ENCODE data around the gene TCAF1. TPM values are rescaled to one million over a fixed set of nuclear protein-coding genes. Genes with fewer than 3 reads are reported as not detected.

The TCAF1 gene, protein sequence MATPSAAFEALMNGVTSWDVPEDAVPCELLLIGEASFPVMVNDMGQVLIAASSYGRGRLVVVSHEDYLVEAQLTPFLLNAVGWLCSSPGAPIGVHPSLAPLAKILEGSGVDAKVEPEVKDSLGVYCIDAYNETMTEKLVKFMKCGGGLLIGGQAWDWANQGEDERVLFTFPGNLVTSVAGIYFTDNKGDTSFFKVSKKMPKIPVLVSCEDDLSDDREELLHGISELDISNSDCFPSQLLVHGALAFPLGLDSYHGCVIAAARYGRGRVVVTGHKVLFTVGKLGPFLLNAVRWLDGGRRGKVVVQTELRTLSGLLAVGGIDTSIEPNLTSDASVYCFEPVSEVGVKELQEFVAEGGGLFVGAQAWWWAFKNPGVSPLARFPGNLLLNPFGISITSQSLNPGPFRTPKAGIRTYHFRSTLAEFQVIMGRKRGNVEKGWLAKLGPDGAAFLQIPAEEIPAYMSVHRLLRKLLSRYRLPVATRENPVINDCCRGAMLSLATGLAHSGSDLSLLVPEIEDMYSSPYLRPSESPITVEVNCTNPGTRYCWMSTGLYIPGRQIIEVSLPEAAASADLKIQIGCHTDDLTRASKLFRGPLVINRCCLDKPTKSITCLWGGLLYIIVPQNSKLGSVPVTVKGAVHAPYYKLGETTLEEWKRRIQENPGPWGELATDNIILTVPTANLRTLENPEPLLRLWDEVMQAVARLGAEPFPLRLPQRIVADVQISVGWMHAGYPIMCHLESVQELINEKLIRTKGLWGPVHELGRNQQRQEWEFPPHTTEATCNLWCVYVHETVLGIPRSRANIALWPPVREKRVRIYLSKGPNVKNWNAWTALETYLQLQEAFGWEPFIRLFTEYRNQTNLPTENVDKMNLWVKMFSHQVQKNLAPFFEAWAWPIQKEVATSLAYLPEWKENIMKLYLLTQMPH
- 10 to 100 TPM; 18.2 to 19.6 TPM for total RNA-seq

DNA sequence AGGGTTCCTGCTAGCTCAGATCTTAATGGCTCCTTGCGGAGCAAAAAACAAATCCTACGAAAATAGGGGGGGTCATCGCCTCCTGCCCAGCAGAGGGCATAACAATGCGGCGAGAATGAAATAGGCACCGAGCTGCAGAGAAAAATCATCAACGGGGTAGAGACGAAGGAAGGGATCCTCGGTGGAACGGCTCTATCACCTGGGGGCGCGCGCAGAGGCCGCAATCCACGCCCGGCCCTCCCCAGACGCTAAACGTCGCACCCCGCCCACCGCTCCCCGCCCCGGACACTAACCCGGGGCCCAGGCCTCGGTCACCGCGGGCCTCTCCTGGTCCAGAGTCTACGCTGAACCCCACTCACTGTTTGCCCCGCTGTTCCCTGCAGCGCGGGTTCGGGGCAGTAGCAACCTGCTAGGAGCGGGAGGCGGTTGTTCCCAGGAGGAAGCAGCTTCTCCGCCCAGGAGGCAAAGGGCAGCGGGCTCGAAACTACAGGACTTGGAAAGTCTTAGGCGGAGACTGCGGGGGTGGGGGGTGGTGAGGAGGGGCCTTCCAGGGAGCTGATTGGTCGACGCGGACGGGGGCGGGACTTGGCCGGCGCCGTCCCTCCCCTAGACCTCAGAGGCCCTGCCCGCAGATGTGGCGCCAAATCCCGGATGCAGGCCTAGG is at the start of gene TCAF1:
TSS of gene TCAF1 (minus strand) at position 509 of the 664 bp plus-strand sequence. CDS start 25,568 bp downstream, outside the sequence.
- DNase-seq: peak; percentile 88
- Mint-ChIP-seq H3K27ac (peak within 1 kb of the TSS; percentile 85), H3K27me3 (no peaks in the 10 kb centered on the region), H3K4me3 (peak within 1 kb of the TSS; percentile 87), H3K36me3 (no peaks in the 10 kb centered on the region), H3K9me3 (no peaks in the 10 kb centered on the region), H3K4me1 (peaks cover 21% of the 10 kb centered on the region)
- peak; percentile 93 for ATAC-seq (ENCODE audit: low read depth)
- POLR2A ChIA-PET: interaction anchor here (0.6 to 1.6 kb wide), 4 partner anchors 9 to 18 kb away, joined by 3 to 10 read pairs (median 6); no protein-coding TSS in a partner anchor

DNA sequence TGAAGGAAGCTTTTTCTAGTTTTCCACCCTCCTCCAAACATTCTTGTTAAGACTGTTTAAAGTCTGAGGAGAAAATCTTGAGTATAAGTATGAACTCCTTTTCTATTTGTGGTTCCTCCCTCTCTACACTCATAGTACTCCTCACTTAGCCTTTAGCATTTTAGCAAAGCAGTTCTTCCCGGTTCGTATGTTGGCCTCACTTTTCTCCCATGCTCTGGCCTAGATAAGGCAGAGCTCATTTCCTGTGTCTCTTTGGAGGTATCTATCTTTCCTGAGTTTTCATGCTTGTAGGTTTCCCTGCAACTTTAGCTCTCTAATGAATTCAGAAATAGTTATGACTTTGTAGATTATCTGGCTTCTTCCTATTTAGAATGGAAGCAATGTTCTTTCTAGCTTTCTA is 46.8 kb upstream of the TCAF1 start:
- Mint-ChIP-seq H3K9me3 (no peaks in the 10 kb centered on the region), H3K4me3 (no peak overlapping the region), H3K4me1 (no peaks in the 10 kb centered on the region), H3K27me3 (peaks cover 14% of the 10 kb centered on the region), H3K36me3 (no peaks in the 10 kb centered on the region), H3K27ac (no peak overlapping the region)
- no peak for ATAC-seq (ENCODE audit: low read depth)
- no peak for DNase-seq
- POLR2A ChIA-PET: no interaction called here

DNA sequence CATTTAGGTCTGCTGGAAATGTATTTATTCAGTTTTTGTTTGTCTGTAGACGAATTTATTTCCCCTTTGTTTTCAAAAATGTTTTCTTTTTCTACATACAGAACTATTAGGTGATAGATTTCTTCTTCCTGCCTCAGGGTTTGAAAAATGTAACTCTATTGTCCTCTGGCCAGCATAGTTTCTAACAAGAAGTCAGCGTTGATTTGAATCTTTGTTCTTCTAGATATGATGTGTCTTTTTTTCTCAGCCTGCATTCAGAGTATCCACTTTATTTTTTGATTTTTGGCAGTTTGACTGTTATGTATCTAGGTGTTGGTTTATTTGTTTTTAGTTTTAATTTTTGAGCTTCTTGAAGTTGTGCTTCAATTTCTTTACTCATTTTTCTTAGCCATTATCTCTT is 45.1 kb upstream of the TCAF1 start:
- Mint-ChIP-seq H3K27ac (no peak overlapping the region), H3K36me3 (no peaks in the 10 kb centered on the region), H3K27me3 (peaks cover 20% of the 10 kb centered on the region), H3K4me3 (no peak overlapping the region), H3K4me1 (no peaks in the 10 kb centered on the region), H3K9me3 (no peaks in the 10 kb centered on the region)
- no peak for DNase-seq
- POLR2A ChIA-PET: no interaction called here
- no peak for ATAC-seq (ENCODE audit: low read depth)

DNA sequence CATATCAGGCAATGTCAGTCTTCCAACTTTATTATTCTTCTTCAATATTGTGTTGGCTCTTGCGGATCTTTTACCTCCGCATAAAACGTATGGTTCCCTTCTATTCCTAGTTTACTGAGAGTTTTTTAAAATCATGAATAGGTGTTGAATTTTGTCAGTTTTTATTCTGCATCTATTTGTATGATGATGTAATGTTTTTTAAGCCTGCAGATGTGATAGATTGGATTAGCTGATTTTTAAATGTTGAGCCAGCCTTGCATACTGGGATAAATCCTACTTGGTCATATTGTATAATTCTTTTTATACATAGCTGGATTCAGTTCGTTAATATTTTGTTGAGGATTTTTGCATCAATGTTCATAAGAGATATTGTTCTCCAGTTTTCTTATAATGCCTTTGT is 43.4 kb upstream of the TCAF1 start:
- DNase-seq (no peak), ATAC-seq (ENCODE audit: low read depth) (no peak)
- Mint-ChIP-seq H3K36me3 (no peaks in the 10 kb centered on the region), H3K4me3 (no peak overlapping the region), H3K27ac (no peak overlapping the region), H3K4me1 (no peaks in the 10 kb centered on the region), H3K27me3 (peaks cover 23% of the 10 kb centered on the region), H3K9me3 (no peaks in the 10 kb centered on the region)
- POLR2A ChIA-PET: no interaction called here

DNA sequence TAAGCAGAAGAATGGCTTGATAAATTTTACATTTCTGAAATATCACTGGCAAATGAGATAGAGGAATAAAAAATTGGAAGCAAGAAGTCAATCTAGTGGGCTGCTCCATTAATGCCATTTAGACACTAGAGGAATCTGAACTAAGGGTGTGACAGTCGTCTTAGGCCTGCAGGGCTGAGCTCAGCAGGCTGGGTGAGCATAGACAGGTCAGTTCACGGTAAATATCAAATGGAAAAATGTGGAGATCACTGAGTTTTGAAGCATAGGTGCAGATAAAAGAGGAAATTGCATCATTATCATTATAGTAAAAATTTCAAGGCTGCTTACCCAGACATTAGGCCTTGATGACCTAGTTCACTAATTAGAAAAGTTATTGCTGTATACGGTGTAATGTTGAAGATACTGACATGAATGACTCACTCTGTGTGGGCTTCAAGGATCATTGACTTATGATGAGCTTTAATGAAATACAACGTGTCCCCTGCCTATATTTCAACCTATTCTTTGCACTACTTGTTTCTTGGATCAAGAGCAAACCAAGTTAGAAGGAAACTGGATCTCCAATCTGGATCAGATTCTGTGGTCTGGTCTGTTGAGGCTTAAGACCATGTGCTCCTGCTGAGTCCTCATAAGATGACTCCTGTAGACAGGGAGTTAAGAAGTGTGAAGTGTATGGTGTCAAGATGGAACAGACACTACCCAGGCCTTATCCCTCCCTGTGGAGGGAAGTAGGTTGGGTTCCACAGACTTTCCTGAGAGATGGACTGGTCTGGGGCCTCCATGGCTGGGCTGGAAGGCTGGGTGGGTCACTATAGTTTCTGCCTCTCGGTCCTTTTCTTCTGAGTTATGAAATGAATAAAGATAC is 36.6 kb upstream of the TCAF1 start:
- Mint-ChIP-seq H3K4me3 (no peak overlapping the region), H3K36me3 (no peaks in the 10 kb centered on the region), H3K4me1 (no peaks in the 10 kb centered on the region), H3K27ac (no peak overlapping the region), H3K9me3 (no peaks in the 10 kb centered on the region), H3K27me3 (peaks cover 9% of the 10 kb centered on the region)
- DNase-seq (no peak), ATAC-seq (ENCODE audit: low read depth) (no peak)
- POLR2A ChIA-PET: no interaction called here

DNA sequence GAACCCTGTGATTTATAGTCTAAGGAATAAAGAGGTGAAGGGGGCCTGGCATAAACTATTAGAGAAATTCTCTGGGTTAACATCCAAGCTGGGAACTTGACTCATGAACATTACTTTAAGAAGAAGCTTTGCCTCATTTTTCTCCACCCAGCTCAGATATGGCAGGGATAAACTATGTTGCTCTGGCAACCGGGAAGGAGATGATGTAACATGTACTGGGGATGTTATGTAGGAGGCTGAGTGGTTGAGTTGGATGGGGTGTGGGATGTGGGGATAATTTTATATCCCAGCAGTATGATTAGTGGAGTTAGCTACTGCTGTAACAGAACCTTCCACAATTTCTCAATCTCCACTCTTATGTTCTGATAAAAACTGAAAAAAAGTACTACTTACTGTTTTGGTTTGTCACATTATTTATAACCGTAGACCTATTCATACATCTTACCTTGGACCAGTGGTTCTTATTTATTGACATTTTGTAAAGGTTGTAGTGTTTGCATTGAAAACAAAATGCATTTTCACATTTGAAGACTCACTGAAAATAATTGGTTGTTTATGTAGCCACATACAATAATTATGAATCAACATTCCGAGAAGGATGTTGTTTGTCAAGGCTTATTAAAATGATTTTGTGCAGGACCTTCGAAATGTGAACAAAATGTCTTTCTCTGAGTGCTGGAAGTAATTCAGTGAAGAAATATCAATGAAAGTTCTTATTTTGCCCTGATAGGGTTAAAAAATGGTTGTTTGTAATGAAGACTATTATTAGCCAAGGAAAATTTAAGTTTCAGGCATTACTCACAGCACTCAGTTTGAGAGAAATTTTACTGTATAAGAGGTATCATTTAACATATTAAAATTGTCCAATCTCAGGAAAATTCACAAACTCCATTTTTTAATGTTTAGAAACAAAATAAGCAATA is 34.4 kb upstream of the TCAF1 start:
- H3K4me1 Mint-ChIP-seq: no peaks in the 10 kb centered on the region
- POLR2A ChIA-PET: no interaction called here
- no peak overlapping the region for H3K4me3 Mint-ChIP-seq
- no peaks in the 10 kb centered on the region for H3K9me3 Mint-ChIP-seq
- ATAC-seq (ENCODE audit: low read depth) (no peak), DNase-seq (no peak)
- H3K27me3 Mint-ChIP-seq: peaks cover 2% of the 10 kb centered on the region
- H3K27ac Mint-ChIP-seq: no peak overlapping the region
- no peaks in the 10 kb centered on the region for H3K36me3 Mint-ChIP-seq

DNA sequence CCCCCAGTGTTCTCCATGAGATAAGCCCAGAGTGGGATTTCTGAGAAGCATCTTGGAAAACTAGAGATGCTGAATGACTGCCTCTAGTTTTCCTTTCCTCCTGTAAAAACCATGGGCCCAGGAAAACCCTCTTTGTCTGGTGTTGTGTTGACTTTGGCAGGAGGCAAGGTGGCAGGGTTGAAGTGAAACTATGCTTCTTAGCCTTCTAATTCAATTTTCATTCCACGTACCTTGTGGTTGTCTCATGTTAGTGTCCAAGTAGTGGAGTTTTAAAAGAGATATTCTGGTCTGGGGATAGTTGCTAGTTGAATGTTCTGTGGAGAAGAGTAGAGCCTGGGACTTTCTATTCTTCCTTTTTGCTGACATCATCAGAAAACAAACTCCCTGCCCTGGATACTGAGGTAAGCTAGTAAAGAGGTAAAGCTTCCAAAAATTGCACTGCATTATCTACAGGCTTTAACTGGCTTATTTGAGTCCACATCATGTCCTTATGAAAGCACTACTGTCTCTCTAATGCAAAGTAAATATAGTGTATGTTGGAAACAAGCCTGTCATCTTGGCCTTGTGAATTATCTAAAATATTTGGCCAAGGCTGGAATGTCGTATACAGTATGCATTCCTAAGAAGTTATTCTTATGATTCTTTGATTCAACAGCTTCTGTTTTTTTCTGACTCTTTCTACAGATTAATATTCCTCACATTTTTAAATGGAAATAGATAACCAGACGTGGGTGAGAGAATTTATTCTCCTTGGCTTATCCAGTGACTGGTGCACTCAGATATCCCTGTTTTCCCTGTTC is 32.8 kb upstream of the TCAF1 start, which contains the start of gene OR2F2:
TSS of gene OR2F2 (plus strand) at position 708 of the 800 bp plus-strand sequence. CDS start at position 708, 0 bp downstream.
- DNase-seq (no peak), ATAC-seq (ENCODE audit: low read depth) (no peak)
- Mint-ChIP-seq H3K27ac (no peak within 1 kb of the TSS), H3K4me3 (no peak within 1 kb of the TSS), H3K36me3 (no peaks in the 10 kb centered on the region), H3K4me1 (no peaks in the 10 kb centered on the region), H3K9me3 (no peaks in the 10 kb centered on the region), H3K27me3 (peaks cover 2% of the 10 kb centered on the region)
- POLR2A ChIA-PET: no interaction called here

DNA sequence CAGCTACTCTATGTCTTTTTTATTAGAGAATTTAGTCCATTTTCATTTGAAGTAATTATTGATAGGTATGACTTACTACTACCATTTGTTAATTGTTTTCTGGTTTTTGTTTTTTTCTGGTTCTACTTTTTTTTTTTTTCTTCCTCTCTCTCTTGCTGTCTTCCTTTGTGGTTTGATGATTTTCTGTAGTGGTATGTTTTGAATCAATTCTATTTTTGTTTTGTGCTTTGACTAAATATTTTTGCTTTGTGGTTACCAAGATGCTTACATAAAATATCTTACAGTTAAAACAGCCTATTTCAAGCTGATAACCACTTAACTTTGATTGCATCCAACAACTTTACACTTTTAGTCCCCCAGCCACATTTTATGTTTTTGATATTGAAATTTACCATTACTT is 29.8 kb upstream of the TCAF1 start:
- POLR2A ChIA-PET: no interaction called here
- peaks cover 7% of the 10 kb centered on the region for H3K27me3 Mint-ChIP-seq
- no peak for DNase-seq

DNA sequence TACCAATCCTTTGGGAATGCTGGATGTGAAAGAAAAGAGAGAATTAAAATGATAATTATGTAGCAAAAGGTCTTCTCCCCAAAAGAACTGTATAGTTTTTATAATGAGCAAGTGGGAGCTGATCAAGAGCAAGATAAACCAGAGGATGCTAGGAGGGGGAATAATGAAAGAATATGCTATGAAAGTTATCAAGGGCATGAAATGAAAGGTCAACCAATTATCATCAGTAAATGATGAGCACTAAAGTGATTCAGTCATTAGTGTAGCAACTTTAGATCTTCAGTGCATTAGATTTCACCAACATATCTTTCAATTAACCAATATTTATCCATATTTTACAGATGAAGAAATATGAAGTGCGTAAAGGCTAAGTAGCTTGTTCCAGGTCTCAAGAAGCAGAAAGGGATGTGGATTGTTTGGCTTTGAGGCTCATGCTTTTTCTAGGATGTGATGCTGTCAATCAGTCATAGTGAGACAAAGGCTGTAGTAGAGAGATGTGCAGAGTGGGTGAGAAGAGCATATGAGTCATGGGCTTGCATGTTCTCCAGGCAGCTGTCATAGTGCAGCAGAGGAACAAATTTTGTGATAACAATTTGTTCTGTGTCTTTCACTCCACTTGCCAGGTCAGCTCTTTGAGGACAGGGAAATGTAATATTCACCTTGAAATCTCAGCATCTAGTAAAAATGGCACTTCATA is 27.4 kb upstream of the TCAF1 start:
- no peak overlapping the region for H3K4me3 Mint-ChIP-seq
- no peaks in the 10 kb centered on the region for H3K4me1 Mint-ChIP-seq
- POLR2A ChIA-PET: no interaction called here
- DNase-seq (no peak), ATAC-seq (ENCODE audit: low read depth) (no peak)
- H3K9me3 Mint-ChIP-seq: no peaks in the 10 kb centered on the region
- peaks cover 12% of the 10 kb centered on the region for H3K27me3 Mint-ChIP-seq
- H3K27ac Mint-ChIP-seq: no peak overlapping the region
- H3K36me3 Mint-ChIP-seq: no peaks in the 10 kb centered on the region

More for the DNA sequence above, 29.8 kb upstream of the TCAF1 start:
- Mint-ChIP-seq H3K9me3 (no peaks in the 10 kb centered on the region), H3K36me3 (no peaks in the 10 kb centered on the region), H3K4me1 (no peaks in the 10 kb centered on the region), H3K4me3 (no peak overlapping the region), H3K27ac (no peak overlapping the region)
- ATAC-seq (ENCODE audit: low read depth): no peak

DNA sequence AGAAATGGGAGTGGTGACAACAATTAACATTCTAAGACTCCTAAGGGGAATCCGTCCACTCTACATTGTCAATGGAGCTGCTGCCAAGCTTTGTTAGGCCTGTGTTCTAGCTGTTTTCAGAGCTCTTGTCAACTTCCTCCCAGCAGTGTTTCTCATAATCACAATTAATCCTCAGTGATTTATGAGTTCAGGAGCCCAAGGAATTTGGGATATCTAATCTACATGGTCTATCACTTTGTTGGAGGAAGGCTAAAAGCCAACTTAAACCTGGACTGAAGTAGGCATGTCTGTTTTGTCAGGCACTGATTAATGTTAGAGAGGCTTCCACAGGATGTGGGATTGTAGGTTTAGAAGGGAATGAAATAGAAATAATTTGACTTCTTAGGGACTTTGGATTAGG is 22.9 kb upstream of the TCAF1 start:
- DNase-seq: no peak
- Mint-ChIP-seq H3K9me3 (no peaks in the 10 kb centered on the region), H3K36me3 (no peaks in the 10 kb centered on the region), H3K4me3 (no peak overlapping the region), H3K27me3 (peaks cover 27% of the 10 kb centered on the region), H3K27ac (no peak overlapping the region), H3K4me1 (no peaks in the 10 kb centered on the region)
- ATAC-seq (ENCODE audit: low read depth): no peak
- POLR2A ChIA-PET: no interaction called here

Measured in activated naive CD8-positive, alpha-beta T cell treated with anti-CD3 and anti-CD28 coated beads, Interleukin-2, amount 10 ng/mL, durations not matched to agents 7 days and 5 days (primary cell).